Measurements from ENCODE around the gene CREB5.

The CREB5 gene

GRCh38 chr7:28813243-28813962 is 401.1 kb downstream of the CREB5 start:
- H2AFZ ChIP-seq (ENCODE audit: low read depth, low read length) = no peak overlapping the region
- H2BK15ac ChIP-seq (ENCODE audit: low read depth, poor library complexity, severe bottlenecking) = no peak overlapping the region
- no peak overlapping the region for H4K91ac ChIP-seq (ENCODE audit: low read length)
- no peak overlapping the region for H3K4me2 ChIP-seq (ENCODE audit: low read length, poor library complexity, severe bottlenecking)
- no peaks in the 10 kb centered on the region for H3K27me3 ChIP-seq (ENCODE audit: control insufficient read depth in 1 of 2, insufficient read depth in 1 of 2, low read length in 2 of 2)
- no peak overlapping the region for H3K18ac ChIP-seq (ENCODE audit: low read depth in 1 of 2, low read length in 2 of 2)
- H3K23ac ChIP-seq (ENCODE audit: low read length in 2 of 2) = no peak overlapping the region
- no peak for DNase-seq
- no peak overlapping the region for H3K4me3 ChIP-seq (ENCODE audit: insufficient read depth in 1 of 2, low read depth in 1 of 2, low read length in 2 of 2)
- no peak overlapping the region for H3K4ac ChIP-seq (ENCODE audit: low read depth in 1 of 2, low read length in 2 of 2)
- no peak overlapping the region for H3K27ac ChIP-seq (ENCODE audit: low read length, poor library complexity, severe bottlenecking)
- no peak overlapping the region for H2BK12ac ChIP-seq (ENCODE audit: low read length in 2 of 2)
- no peaks in the 10 kb centered on the region for H3K9me3 ChIP-seq (ENCODE audit: control insufficient read depth, low read length)
- no peak overlapping the region for H4K8ac ChIP-seq (ENCODE audit: low read length)
- no peak overlapping the region for H2BK120ac ChIP-seq (ENCODE audit: low read depth, low read length)
- peaks cover 21 to 36% of the 10 kb centered on the region in 2 experiments for H3K36me3 ChIP-seq (ENCODE audit: control insufficient read depth in 1 of 2, insufficient read depth in 2 of 2, low read depth in 1 of 2, low read length in 2 of 2)
- peaks cover 9% of the 10 kb centered on the region for H3K79me1 ChIP-seq (replicated peaks; ENCODE audit: low read length, poor library complexity, severe bottlenecking)
- 86% methylated on average over 4 of the region's 6 CpGs for WGBS
- no peak overlapping the region for H2AK5ac ChIP-seq (ENCODE audit: low read length, severe bottlenecking)
- no peak overlapping the region for H3K14ac ChIP-seq (ENCODE audit: low read length in 2 of 2)
- H3K4me1 ChIP-seq (ENCODE audit: control insufficient read depth, insufficient read depth, low read depth, low read length) = peaks cover 4% of the 10 kb centered on the region
- no peak overlapping the region for H2BK5ac ChIP-seq (ENCODE audit: low read depth, low read length, poor library complexity, severe bottlenecking)
- no peak overlapping the region for H3K9ac ChIP-seq (ENCODE audit: low read length)

- no peak overlapping the region for H2BK5ac ChIP-seq (ENCODE audit: low read depth, low read length, poor library complexity, severe bottlenecking)
- H3K4me1 ChIP-seq (ENCODE audit: control insufficient read depth, insufficient read depth, low read depth, low read length) = peaks cover 3% of the 10 kb centered on the region
- H2BK120ac ChIP-seq (ENCODE audit: low read depth, low read length) = no peak overlapping the region
- no peak overlapping the region for H3K4me2 ChIP-seq (ENCODE audit: low read length, poor library complexity, severe bottlenecking)
- H3K14ac ChIP-seq (ENCODE audit: low read length in 2 of 2) = no peak overlapping the region
- WGBS = 90% methylated on average over 1 of the region's 1 CpG
- H2BK15ac ChIP-seq (ENCODE audit: low read depth, poor library complexity, severe bottlenecking) = no peak overlapping the region
- no peak overlapping the region for H3K18ac ChIP-seq (ENCODE audit: low read depth in 1 of 2, low read length in 2 of 2)
- peaks cover 5% of the 10 kb centered on the region for H3K79me1 ChIP-seq (replicated peaks; ENCODE audit: low read length, poor library complexity, severe bottlenecking)
- no peak overlapping the region for H2AFZ ChIP-seq (ENCODE audit: low read depth, low read length)
- no peaks in the 10 kb centered on the region for H3K9me3 ChIP-seq (ENCODE audit: control insufficient read depth, low read length)
- H3K4me3 ChIP-seq (ENCODE audit: insufficient read depth in 1 of 2, low read depth in 1 of 2, low read length in 2 of 2) = no peak overlapping the region
- DNase-seq = no peak
- H3K4ac ChIP-seq (ENCODE audit: low read depth in 1 of 2, low read length in 2 of 2) = no peak overlapping the region
- H3K36me3 ChIP-seq (ENCODE audit: control insufficient read depth in 1 of 2, insufficient read depth in 2 of 2, low read depth in 1 of 2, low read length in 2 of 2) = peaks cover 14 to 45% of the 10 kb centered on the region in 2 experiments
- no peak overlapping the region for H2BK12ac ChIP-seq (ENCODE audit: low read length in 2 of 2)
- no peak overlapping the region for H3K23ac ChIP-seq (ENCODE audit: low read length in 2 of 2)
- H3K9ac ChIP-seq (ENCODE audit: low read length) = no peak overlapping the region
- H3K27ac ChIP-seq (ENCODE audit: low read length, poor library complexity, severe bottlenecking) = no peak overlapping the region
- H4K91ac ChIP-seq (ENCODE audit: low read length) = no peak overlapping the region
- H3K27me3 ChIP-seq (ENCODE audit: control insufficient read depth in 1 of 2, insufficient read depth in 1 of 2, low read length in 2 of 2) = no peaks in the 10 kb centered on the region
- no peak overlapping the region for H2AK5ac ChIP-seq (ENCODE audit: low read length, severe bottlenecking)
- H4K8ac ChIP-seq (ENCODE audit: low read length) = no peak overlapping the region
Observed at GRCh38 chr7:28815369-28815927, 403.1 kb downstream of the CREB5 start.

GRCh38 chr7:28815928-28816373 is 403.6 kb downstream of the CREB5 start:
- Histone ChIP-seq H3K18ac (ENCODE audit: low read depth in 1 of 2, low read length in 2 of 2) (no peak overlapping the region), H3K9me3 (ENCODE audit: control insufficient read depth, low read length) (no peaks in the 10 kb centered on the region), H2AK5ac (ENCODE audit: low read length, severe bottlenecking) (no peak overlapping the region), H2BK5ac (ENCODE audit: low read depth, low read length, poor library complexity, severe bottlenecking) (no peak overlapping the region), H3K79me1 (replicated peaks; ENCODE audit: low read length, poor library complexity, severe bottlenecking) (peaks cover 3% of the 10 kb centered on the region), H2BK15ac (ENCODE audit: low read depth, poor library complexity, severe bottlenecking) (no peak overlapping the region), H3K4ac (ENCODE audit: low read depth in 1 of 2, low read length in 2 of 2) (no peak overlapping the region), H3K14ac (ENCODE audit: low read length in 2 of 2) (no peak overlapping the region), H3K23ac (ENCODE audit: low read length in 2 of 2) (no peak overlapping the region), H2BK12ac (ENCODE audit: low read length in 2 of 2) (no peak overlapping the region), H3K4me1 (ENCODE audit: control insufficient read depth, insufficient read depth, low read depth, low read length) (peaks cover 3% of the 10 kb centered on the region), H4K8ac (ENCODE audit: low read length) (no peak overlapping the region), H3K36me3 (ENCODE audit: control insufficient read depth in 1 of 2, insufficient read depth in 2 of 2, low read depth in 1 of 2, low read length in 2 of 2) (peaks cover 14 to 48% of the 10 kb centered on the region in 2 experiments), H4K91ac (ENCODE audit: low read length) (no peak overlapping the region), H3K27me3 (ENCODE audit: control insufficient read depth in 1 of 2, insufficient read depth in 1 of 2, low read length in 2 of 2) (no peaks in the 10 kb centered on the region), H3K27ac (ENCODE audit: low read length, poor library complexity, severe bottlenecking) (no peak overlapping the region), H3K9ac (ENCODE audit: low read length) (no peak overlapping the region), H3K4me3 (ENCODE audit: insufficient read depth in 1 of 2, low read depth in 1 of 2, low read length in 2 of 2) (no peak overlapping the region), H2BK120ac (ENCODE audit: low read depth, low read length) (no peak overlapping the region), H3K4me2 (ENCODE audit: low read length, poor library complexity, severe bottlenecking) (no peak overlapping the region), H2AFZ (ENCODE audit: low read depth, low read length) (no peak overlapping the region)
- WGBS = no CpG with 5 or more reads among the region's 2 CpGs
- no peak for DNase-seq

DNA sequence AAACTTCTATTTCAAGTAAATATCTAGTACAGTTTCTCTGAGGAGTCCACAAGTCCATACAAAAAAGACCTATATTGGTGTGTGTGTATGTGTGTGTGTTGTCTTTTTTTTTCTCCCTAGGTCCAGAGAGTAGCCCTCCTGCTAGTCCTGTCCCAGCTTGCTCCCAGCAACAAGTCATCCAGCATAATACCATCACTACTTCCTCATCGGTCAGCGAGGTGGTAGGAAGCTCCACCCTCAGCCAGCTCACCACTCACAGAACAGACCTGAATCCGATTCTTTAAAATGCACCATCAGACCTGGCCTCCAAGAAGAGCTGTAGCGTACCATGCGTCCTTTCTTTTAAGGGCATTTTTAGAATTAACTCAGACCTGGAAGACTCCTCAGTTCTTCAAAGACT is 406.7 kb downstream of the CREB5 start:
- no peak overlapping the region for H3K14ac ChIP-seq (ENCODE audit: low read length in 2 of 2)
- H3K9me3 ChIP-seq (ENCODE audit: control insufficient read depth, low read length) = no peaks in the 10 kb centered on the region
- peak overlapping the region; percentile 3 for H2AK5ac ChIP-seq (ENCODE audit: low read length, severe bottlenecking)
- no peak overlapping the region for H2BK15ac ChIP-seq (ENCODE audit: low read depth, poor library complexity, severe bottlenecking)
- H2BK120ac ChIP-seq (ENCODE audit: low read depth, low read length) = no peak overlapping the region
- peaks cover 3% of the 10 kb centered on the region for H3K4me1 ChIP-seq (ENCODE audit: control insufficient read depth, insufficient read depth, low read depth, low read length)
- H3K18ac ChIP-seq (ENCODE audit: low read depth in 1 of 2, low read length in 2 of 2) = no peak overlapping the region
- H3K36me3 ChIP-seq (ENCODE audit: control insufficient read depth in 1 of 2, insufficient read depth in 2 of 2, low read depth in 1 of 2, low read length in 2 of 2) = peaks cover 12 to 55% of the 10 kb centered on the region in 2 experiments
- no peak overlapping the region for H3K27ac ChIP-seq (ENCODE audit: low read length, poor library complexity, severe bottlenecking)
- no peak overlapping the region for H2BK12ac ChIP-seq (ENCODE audit: low read length in 2 of 2)
- H3K27me3 ChIP-seq (ENCODE audit: control insufficient read depth in 1 of 2, insufficient read depth in 1 of 2, low read length in 2 of 2) = no peaks in the 10 kb centered on the region
- H4K8ac ChIP-seq (ENCODE audit: low read length) = no peak overlapping the region
- no peak overlapping the region for H3K4me3 ChIP-seq (ENCODE audit: insufficient read depth in 1 of 2, low read depth in 1 of 2, low read length in 2 of 2)
- no peak for DNase-seq
- H3K23ac ChIP-seq (ENCODE audit: low read length in 2 of 2) = no peak overlapping the region
- no peak overlapping the region for H2BK5ac ChIP-seq (ENCODE audit: low read depth, low read length, poor library complexity, severe bottlenecking)
- WGBS = 82% methylated on average over 5 of the region's 5 CpGs
- H4K91ac ChIP-seq (ENCODE audit: low read length) = no peak overlapping the region
- no peak overlapping the region for H3K9ac ChIP-seq (ENCODE audit: low read length)
- no peak overlapping the region for H3K4ac ChIP-seq (ENCODE audit: low read depth in 1 of 2, low read length in 2 of 2)
- no peak overlapping the region for H2AFZ ChIP-seq (ENCODE audit: low read depth, low read length)
- no peak overlapping the region for H3K4me2 ChIP-seq (ENCODE audit: low read length, poor library complexity, severe bottlenecking)
- peaks cover 3% of the 10 kb centered on the region for H3K79me1 ChIP-seq (replicated peaks; ENCODE audit: low read length, poor library complexity, severe bottlenecking)

All from mesenchymal stem cell (in vitro differentiated cells and primary cell).